Measurements from ENCODE around the gene LRRC23. TPM values are rescaled to one million over a fixed set of nuclear protein-coding genes. Genes with fewer than 3 reads are reported as not detected.

Gene LRRC23
- polyA plus RNA-seq, 3 donors: 4.9 to 6.8 (median 5.1) TPM

- no peak overlapping the region for H3K27ac Mint-ChIP-seq
- H3K9me3 Mint-ChIP-seq: peaks cover 0 to 7% (median 0%) of the 10 kb centered on the region in 7 donors
- peaks cover 7% of the 10 kb centered on the region for H3K4me1 Mint-ChIP-seq
- no peak overlapping the region for H3K9ac ChIP-seq (ENCODE audit: insufficient read depth, low read length, poor library complexity, severe bottlenecking)
- TF ChIP-seq, protein P1, sequence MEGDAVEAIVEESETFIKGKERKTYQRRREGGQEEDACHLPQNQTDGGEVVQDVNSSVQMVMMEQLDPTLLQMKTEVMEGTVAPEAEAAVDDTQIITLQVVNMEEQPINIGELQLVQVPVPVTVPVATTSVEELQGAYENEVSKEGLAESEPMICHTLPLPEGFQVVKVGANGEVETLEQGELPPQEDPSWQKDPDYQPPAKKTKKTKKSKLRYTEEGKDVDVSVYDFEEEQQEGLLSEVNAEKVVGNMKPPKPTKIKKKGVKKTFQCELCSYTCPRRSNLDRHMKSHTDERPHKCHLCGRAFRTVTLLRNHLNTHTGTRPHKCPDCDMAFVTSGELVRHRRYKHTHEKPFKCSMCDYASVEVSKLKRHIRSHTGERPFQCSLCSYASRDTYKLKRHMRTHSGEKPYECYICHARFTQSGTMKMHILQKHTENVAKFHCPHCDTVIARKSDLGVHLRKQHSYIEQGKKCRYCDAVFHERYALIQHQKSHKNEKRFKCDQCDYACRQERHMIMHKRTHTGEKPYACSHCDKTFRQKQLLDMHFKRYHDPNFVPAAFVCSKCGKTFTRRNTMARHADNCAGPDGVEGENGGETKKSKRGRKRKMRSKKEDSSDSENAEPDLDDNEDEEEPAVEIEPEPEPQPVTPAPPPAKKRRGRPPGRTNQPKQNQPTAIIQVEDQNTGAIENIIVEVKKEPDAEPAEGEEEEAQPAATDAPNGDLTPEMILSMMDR (IDR thresholded peaks at IDR 0.05): no peak
- H3K4me2 ChIP-seq (replicated peaks; ENCODE audit: extremely low read depth, low read length, poor library complexity, severe bottlenecking): no peak overlapping the region
- WGBS (ENCODE audit: insufficient coverage): 100% methylated on average over 1 of the region's 4 CpGs
- peaks cover 0 to 9% of the 10 kb centered on the region in 2 donors for H3K36me3 ChIP-seq (replicated peaks in 1 of 2; ENCODE audit: control insufficient read depth in 1 of 2, insufficient read depth in 2 of 2, low read length in 2 of 2)
- H3K79me2 ChIP-seq (ENCODE audit: insufficient read depth, low read length): no peaks in the 10 kb centered on the region
- H2AFZ ChIP-seq (ENCODE audit: insufficient read depth, low read depth, low read length, poor library complexity, severe bottlenecking): no peak overlapping the region
- no peaks in the 10 kb centered on the region for H4K20me1 ChIP-seq (ENCODE audit: insufficient read depth, low read length)
- H3K36me3 Mint-ChIP-seq: peaks cover 3 to 12% of the 10 kb centered on the region in 2 donors
- H3K4me1 ChIP-seq (ENCODE audit: control insufficient read depth in 1 of 2, insufficient read depth in 2 of 2, low read length in 2 of 2): peaks cover 14 to 15% of the 10 kb centered on the region in 2 donors
- no peak overlapping the region for H3K4me3 Mint-ChIP-seq
- H3K4me3 ChIP-seq (replicated peaks in 1 of 3; ENCODE audit: low read depth in 2 of 3, low read length in 3 of 3): no peak overlapping the region
- H3K9me3 ChIP-seq (replicated peaks in 1 of 2; ENCODE audit: control insufficient read depth in 1 of 2, insufficient read depth in 1 of 2, low read length in 2 of 2): no peaks in the 10 kb centered on the region
- H3K27me3 ChIP-seq (ENCODE audit: control insufficient read depth in 2 of 2, insufficient read depth in 2 of 2, low read length in 2 of 2): peaks cover 17 to 34% of the 10 kb centered on the region in 2 donors
- no peak for DNase-seq
- peaks cover 27 to 43% (median 34%) of the 10 kb centered on the region in 3 donors for H3K27me3 Mint-ChIP-seq (ENCODE audit: low read depth in 3 of 3)
- intact Hi-C loops (cut with micrococcal nuclease): loop anchor here (5.0 to 10.0 kb wide), 2 partner anchors 37 to 55 kb away; partner anchors contain the start of genes CDCA3 (in 1 of the 2), SPSB2 (in 1 of the 2) and USP5 (in 1 of the 2)
- no peak overlapping the region for H3K27ac ChIP-seq (ENCODE audit: low read depth in 1 of 2, low read length in 2 of 2)
These were observed 5.0 kb downstream of the LRRC23 start for GRCh38 chr12:6909421-6910145.

GRCh38 chr12:6912164-6912935, 7.7 kb downstream of the LRRC23 start:
- Mint-ChIP-seq H3K27ac (no peak overlapping the region), H3K36me3 (peaks cover 3 to 18% of the 10 kb centered on the region in 2 donors), H3K4me1 (peaks cover 17% of the 10 kb centered on the region), H3K9me3 (peaks cover 0 to 9% (median 5%) of the 10 kb centered on the region in 7 donors), H3K4me3 (peak overlapping the region in 1 of 2 donors; percentile 95), H3K27me3 (ENCODE audit: low read depth in 3 of 3) (peaks cover 52 to 70% (median 55%) of the 10 kb centered on the region in 3 donors)
- Histone ChIP-seq H2AFZ (ENCODE audit: insufficient read depth, low read depth, low read length, poor library complexity, severe bottlenecking) (no peak overlapping the region), H4K20me1 (ENCODE audit: insufficient read depth, low read length) (no peaks in the 10 kb centered on the region), H3K4me1 (ENCODE audit: control insufficient read depth in 1 of 2, insufficient read depth in 2 of 2, low read length in 2 of 2) (peaks cover 13 to 19% of the 10 kb centered on the region in 2 donors), H3K4me2 (replicated peaks; ENCODE audit: extremely low read depth, low read length, poor library complexity, severe bottlenecking) (no peak overlapping the region), H3K4me3 (replicated peaks in 1 of 3; ENCODE audit: low read depth in 2 of 3, low read length in 3 of 3) (no peak overlapping the region), H3K9ac (ENCODE audit: insufficient read depth, low read length, poor library complexity, severe bottlenecking) (no peak overlapping the region), H3K36me3 (replicated peaks in 1 of 2; ENCODE audit: control insufficient read depth in 1 of 2, insufficient read depth in 2 of 2, low read length in 2 of 2) (no peaks in the 10 kb centered on the region), H3K79me2 (ENCODE audit: insufficient read depth, low read length) (no peaks in the 10 kb centered on the region), H3K27ac (ENCODE audit: low read depth in 1 of 2, low read length in 2 of 2) (no peak overlapping the region), H3K27me3 (ENCODE audit: control insufficient read depth in 2 of 2, insufficient read depth in 2 of 2, low read length in 2 of 2) (peaks cover 23 to 58% of the 10 kb centered on the region in 2 donors), H3K9me3 (replicated peaks in 1 of 2; ENCODE audit: control insufficient read depth in 1 of 2, insufficient read depth in 1 of 2, low read length in 2 of 2) (peaks cover 0 to 10% of the 10 kb centered on the region in 2 donors)
- no peak for DNase-seq
- TF ChIP-seq, protein P1 (IDR thresholded peaks at IDR 0.05): no peak
- 96% methylated on average over 13 of the region's 15 CpGs for WGBS (ENCODE audit: insufficient coverage)
- intact Hi-C loops (cut with micrococcal nuclease): no loop called here

Data from CD14-positive monocyte (primary cell).